B cell (primary cell): ENCODE results near the gene HSPB9. TPM values are rescaled to one million over a fixed set of nuclear protein-coding genes. Genes with fewer than 3 reads are reported as not detected.
A peak's percentile ranks its signal among the peaks of the same experiment; 100 is the strongest.

Experiments used
- ATAC-seq: fragments of 200-7000 bp; cut with Tn5 transposase; one replicate; pipeline ENCODE4 v1.10.0; 2021; ENCODE audit warnings: low read depth, mild to moderate bottlenecking, moderate number of reproducible peaks, moderate library complexity
- CTCF ChIA-PET: fragments of 350-600 bp; sonication (Branson Sonifier 250); formaldehyde crosslinking; loops from one replicate; lab custom pipeline; 2021; ENCODE audit warnings: antibody characterized with exemption, inconsistent platforms; lab: Charles Lee
- POLR2A ChIA-PET: fragments of 350-600 bp; sonication (Branson Sonifier 250); formaldehyde crosslinking; loops from one replicate; lab custom pipeline; 2021; ENCODE audit warnings: antibody characterized with exemption; lab: Charles Lee
- DNase-seq: peaks from one replicate; pipeline ENCODE4 v3.0.0; 2013
- H2AFZ ChIP-seq: 2 replicates; pipeline ENCODE4 v1.6.1; 2012; ENCODE audit warnings: mild to moderate bottlenecking, low read depth, low read length; ENCODE audit not compliant: insufficient read depth, poor library complexity, severe bottlenecking
- H3K27ac ChIP-seq, 2 donors: 1 replicate in 1 of 2; 2 replicates in 1 of 2; pipeline ENCODE4 v1.5.1; 2012 to 2013; ENCODE audit warnings: low read length in 2 of 2, mild to moderate bottlenecking in 2 of 2, moderate library complexity in 1 of 2
- H3K27me3 ChIP-seq, 4 experiments: fragments of 200-600 bp in 1 of 4; sonication (generic) in 1 of 4; replicated peaks in 1 of 4; 1 replicate in 2 of 4; 2 replicates in 2 of 4; pipeline versions ENCODE4 v1.6.1 to v1.7.0; 2013 to 2016; ENCODE audit warnings: low read length in 3 of 4, mild to moderate bottlenecking in 2 of 4, mixed read lengths in 1 of 4, moderate library complexity in 1 of 4; ENCODE audit not compliant: insufficient read depth in 4 of 4, control insufficient read depth in 3 of 4; ENCODE audit errors: control extremely low read depth in 1 of 4
- H3K36me3 ChIP-seq, 2 experiments: replicated peaks in 1 of 2; 1 replicate in 1 of 2; 2 replicates in 1 of 2; pipeline versions ENCODE4 v1.6.1 to v1.7.1; 2013; ENCODE audit warnings: low read length in 1 of 2; ENCODE audit not compliant: insufficient read depth in 2 of 2, control insufficient read depth in 1 of 2; ENCODE audit errors: control extremely low read depth in 1 of 2, extremely low read depth in 1 of 2
- H3K4me1 ChIP-seq, 2 donors: fragments of 200-600 bp in 1 of 2; sonication (generic) in 1 of 2; 1 replicate in 1 of 2; 2 replicates in 1 of 2; pipeline versions ENCODE4 v1.5.1 to v1.6.1; 2013 to 2017; ENCODE audit warnings: low read length in 2 of 2; ENCODE audit not compliant: control insufficient read depth in 2 of 2, insufficient read depth in 2 of 2
- H3K4me2 ChIP-seq: replicated peaks from 2 replicates; pipeline ENCODE3; 2012; ENCODE audit warnings: mild to moderate bottlenecking, low read depth, low read length; ENCODE audit not compliant: poor library complexity, severe bottlenecking
- H3K4me3 ChIP-seq, 5 experiments: fragments of 200-600 bp in 1 of 5; sonication (generic) in 1 of 5; 1 replicate in 3 of 5; 2 replicates in 2 of 5; pipeline versions ENCODE4 v1.5.1 to v1.7.0; 2011 to 2016; ENCODE audit warnings: low read length in 4 of 5, mild to moderate bottlenecking in 4 of 5, low read depth in 2 of 5, control low read depth in 1 of 5, moderate library complexity in 1 of 5; ENCODE audit not compliant: insufficient read depth in 1 of 5; ENCODE audit errors: control extremely low read depth in 1 of 5, extremely low read depth in 1 of 5
- H3K79me2 ChIP-seq: fragments of 200-600 bp; sonication (generic); one replicate; pipeline ENCODE4 v1.6.0; 2016; ENCODE audit warnings: low read length; ENCODE audit not compliant: control insufficient read depth, insufficient read depth
- H3K9ac ChIP-seq: fragments of 200-600 bp; sonication (generic); 2 replicates; pipeline ENCODE4 v1.6.1; 2017; ENCODE audit warnings: mild to moderate bottlenecking, low read length, moderate library complexity
- H3K9me3 ChIP-seq, 3 donors: one replicate each; pipeline versions ENCODE4 v1.6.1 to v1.7.1; 2013; ENCODE audit warnings: low read length in 2 of 3; ENCODE audit not compliant: control insufficient read depth in 2 of 3, insufficient read depth in 1 of 3; ENCODE audit errors: control extremely low read depth in 1 of 3
- H4K20me1 ChIP-seq: 2 replicates; pipeline ENCODE4 v1.6.0; 2012; ENCODE audit warnings: mild to moderate bottlenecking, low read length; ENCODE audit not compliant: insufficient read depth, control insufficient read depth, poor library complexity, severe bottlenecking
- H3K27ac Mint-ChIP-seq: one replicate; pipeline ENCODE4 v1.8.0; 2021; ENCODE audit warnings: mixed read lengths
- H3K27me3 Mint-ChIP-seq: one replicate; pipeline ENCODE4 v1.8.0; 2021; ENCODE audit warnings: mixed read lengths
- H3K4me1 Mint-ChIP-seq: one replicate; pipeline ENCODE4 v1.8.0; 2021; ENCODE audit warnings: mixed read lengths
- H3K4me3 Mint-ChIP-seq: one replicate; pipeline ENCODE4 v1.8.0; 2021; ENCODE audit warnings: mixed read lengths
- H3K9me3 Mint-ChIP-seq: one replicate; pipeline ENCODE4 v1.8.0; 2022; ENCODE audit warnings: mixed read lengths; ENCODE audit not compliant: insufficient read depth
- EZH2 ChIP-seq: IDR thresholded peaks from 2 replicates; pipeline ENCODE4 v1.6.1; 2012; ENCODE audit warnings: borderline replicate concordance, low read depth, mild to moderate bottlenecking, moderate library complexity, low read length; ENCODE audit not compliant: insufficient read depth, poor library complexity, severe bottlenecking
- WGBS: methylation state at CpG from one replicate; pipeline ENCODE4 v1.1.5; 2013; ENCODE audit warnings: missing lambda C conversion rate; ENCODE audit not compliant: insufficient coverage; 5-methylcytosine and 5-hydroxymethylcytosine counted together
- intact Hi-C: fragments of 100-400 bp; cut with micrococcal nuclease; formaldehyde crosslinking; loops from one replicate; pipeline ENCODE4 v1.10.0; 2022
- polyA plus RNA-seq: library from polyadenylated mRNA; depleted of rRNA; stranded (reverse); fragments of >200 nt; gene quantifications from 2 replicates; pipeline ENCODE4 v1.2.3, GENCODE V29; 2012
- total RNA-seq, 2 donors: library from RNA; stranded (reverse); fragments of 120-200 nt in 1 of 2; gene quantifications; 1 replicate in 1 of 2; 2 replicates in 1 of 2; pipeline versions ENCODE4 v1.2.3 to v1.2.4, GENCODE V29; 2013 to 2022
- TF ChIP-seq, protein P1 (sequence below): fragments of 200-600 bp; IDR thresholded peaks from one replicate; pipeline ENCODE4 v1.8.0; 2022; ENCODE audit warnings: antibody characterized with exemption, mild to moderate bottlenecking

Gene HSPB9
- total and polyA plus RNA-seq, 2 donors (not counting 1 experiment from before 2014, with no cell fraction given): 0.09 TPM; not detected in 1

- intact Hi-C loops: no loop called here
- Mint-ChIP-seq H3K4me1 (peaks cover 9% of the 10 kb centered on the region), H3K4me3 (no peak overlapping the region), H3K9me3 (no peaks in the 10 kb centered on the region), H3K27me3 (no peaks in the 10 kb centered on the region), H3K27ac (no peak overlapping the region)
- H3K4me2 ChIP-seq: no peak overlapping the region
- ChIA-PET CTCF (interaction anchor here (1.5 to 1.7 kb wide), 2 partner anchors 21 to 197 kb away, joined by 5 to 6 read pairs; partner anchors contain the start of gene KCNH4), POLR2A (interaction anchor here (0.7 kb wide), 1 partner anchor 418 kb away, joined by 4 read pairs; no protein-coding TSS in a partner anchor)
- H3K27ac ChIP-seq: no peak overlapping the region
- WGBS: 100% methylated on average over 6 of the region's 7 CpGs
- H3K9me3 ChIP-seq: peaks cover 0 to 11% (median 0%) of the 10 kb centered on the region in 3 donors
- no peaks in the 10 kb centered on the region for H3K36me3 ChIP-seq
- ATAC-seq (no peak), DNase-seq (no peak)
- no peak for TF ChIP-seq EZH2
- TF ChIP-seq, protein P1, sequence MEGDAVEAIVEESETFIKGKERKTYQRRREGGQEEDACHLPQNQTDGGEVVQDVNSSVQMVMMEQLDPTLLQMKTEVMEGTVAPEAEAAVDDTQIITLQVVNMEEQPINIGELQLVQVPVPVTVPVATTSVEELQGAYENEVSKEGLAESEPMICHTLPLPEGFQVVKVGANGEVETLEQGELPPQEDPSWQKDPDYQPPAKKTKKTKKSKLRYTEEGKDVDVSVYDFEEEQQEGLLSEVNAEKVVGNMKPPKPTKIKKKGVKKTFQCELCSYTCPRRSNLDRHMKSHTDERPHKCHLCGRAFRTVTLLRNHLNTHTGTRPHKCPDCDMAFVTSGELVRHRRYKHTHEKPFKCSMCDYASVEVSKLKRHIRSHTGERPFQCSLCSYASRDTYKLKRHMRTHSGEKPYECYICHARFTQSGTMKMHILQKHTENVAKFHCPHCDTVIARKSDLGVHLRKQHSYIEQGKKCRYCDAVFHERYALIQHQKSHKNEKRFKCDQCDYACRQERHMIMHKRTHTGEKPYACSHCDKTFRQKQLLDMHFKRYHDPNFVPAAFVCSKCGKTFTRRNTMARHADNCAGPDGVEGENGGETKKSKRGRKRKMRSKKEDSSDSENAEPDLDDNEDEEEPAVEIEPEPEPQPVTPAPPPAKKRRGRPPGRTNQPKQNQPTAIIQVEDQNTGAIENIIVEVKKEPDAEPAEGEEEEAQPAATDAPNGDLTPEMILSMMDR: no peak
- H3K27me3 ChIP-seq: no peaks in the 10 kb centered on the region
- no peak overlapping the region for H3K4me3 ChIP-seq
- H4K20me1 ChIP-seq: no peaks in the 10 kb centered on the region
- no peaks in the 10 kb centered on the region for H3K79me2 ChIP-seq
- H3K4me1 ChIP-seq: peaks cover under 1 to 3% of the 10 kb centered on the region in 2 donors
- no peak overlapping the region for H2AFZ ChIP-seq
- H3K9ac ChIP-seq: no peak overlapping the region
Measured at GRCh38 chr17:42160531-42160910, 37.9 kb downstream of the HSPB9 start.

GRCh38 chr17:42163113-42163512 is 40.5 kb downstream of the HSPB9 start:
- Histone ChIP-seq H3K36me3 (no peaks in the 10 kb centered on the region), H3K9ac (no peak overlapping the region), H3K79me2 (no peaks in the 10 kb centered on the region), H3K4me3 (no peak overlapping the region), H4K20me1 (no peaks in the 10 kb centered on the region), H3K9me3 (no peaks in the 10 kb centered on the region), H3K27me3 (no peaks in the 10 kb centered on the region), H3K4me2 (no peak overlapping the region), H3K4me1 (no peaks in the 10 kb centered on the region), H3K27ac (no peak overlapping the region), H2AFZ (no peak overlapping the region)
- WGBS: 62% methylated on average over 7 of the region's 8 CpGs
- intact Hi-C loops: no loop called here
- CTCF ChIA-PET: interaction anchor here (1.2 kb wide), 1 partner anchor 21 kb away, joined by 3 read pairs; no protein-coding TSS in a partner anchor
- Mint-ChIP-seq H3K9me3 (no peaks in the 10 kb centered on the region), H3K4me1 (peaks cover 4% of the 10 kb centered on the region), H3K4me3 (no peak overlapping the region), H3K27me3 (no peaks in the 10 kb centered on the region), H3K27ac (no peak overlapping the region)
- POLR2A ChIA-PET: no interaction called here
- peak; percentile 36 for DNase-seq
- TF ChIP-seq, protein P1: peak; percentile 22
- no peak for TF ChIP-seq EZH2
- no peak for ATAC-seq
